Measurements from ENCODE around the gene KIF18B. TPM values are rescaled to one million over a fixed set of nuclear protein-coding genes. Genes with fewer than 3 reads are reported as not detected.

KIF18B gene
- total RNA-seq, 2 donors from 2014 or later = 5.7 to 45.5 TPM

DNA sequence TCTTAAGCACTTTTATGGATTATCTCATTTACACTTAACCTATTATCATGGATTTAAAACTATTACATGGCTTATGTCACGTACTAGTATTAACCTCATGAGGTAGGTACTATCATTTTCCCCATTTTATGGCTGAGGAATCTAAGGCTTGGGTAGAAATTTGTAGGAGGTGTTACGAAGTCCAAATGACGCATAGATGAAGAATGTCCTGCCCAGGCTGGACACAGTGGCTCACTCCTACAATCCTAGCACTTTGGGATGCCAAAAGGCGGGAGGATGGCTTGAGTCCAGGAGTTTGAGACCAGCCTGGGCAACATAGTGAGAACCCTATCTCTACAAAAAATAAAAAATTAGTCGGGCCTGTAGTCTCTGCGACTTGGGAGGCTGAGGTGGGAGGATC is 25.4 kb upstream of the KIF18B start:
- H3K27me3 ChIP-seq = peaks cover 35% of the 10 kb centered on the region
- H3K27ac ChIP-seq = no peak overlapping the region
- intact Hi-C loops (cut with DNase I) = no loop called here
- H3K36me3 ChIP-seq = no peaks in the 10 kb centered on the region
- H3K9ac ChIP-seq (ENCODE audit: low read depth in 2 of 2, low read length in 2 of 2) = no peak overlapping the region
- no peak for DNase-seq
- H3K4me3 ChIP-seq = no peak overlapping the region
- TF ChIP-seq, protein P1, sequence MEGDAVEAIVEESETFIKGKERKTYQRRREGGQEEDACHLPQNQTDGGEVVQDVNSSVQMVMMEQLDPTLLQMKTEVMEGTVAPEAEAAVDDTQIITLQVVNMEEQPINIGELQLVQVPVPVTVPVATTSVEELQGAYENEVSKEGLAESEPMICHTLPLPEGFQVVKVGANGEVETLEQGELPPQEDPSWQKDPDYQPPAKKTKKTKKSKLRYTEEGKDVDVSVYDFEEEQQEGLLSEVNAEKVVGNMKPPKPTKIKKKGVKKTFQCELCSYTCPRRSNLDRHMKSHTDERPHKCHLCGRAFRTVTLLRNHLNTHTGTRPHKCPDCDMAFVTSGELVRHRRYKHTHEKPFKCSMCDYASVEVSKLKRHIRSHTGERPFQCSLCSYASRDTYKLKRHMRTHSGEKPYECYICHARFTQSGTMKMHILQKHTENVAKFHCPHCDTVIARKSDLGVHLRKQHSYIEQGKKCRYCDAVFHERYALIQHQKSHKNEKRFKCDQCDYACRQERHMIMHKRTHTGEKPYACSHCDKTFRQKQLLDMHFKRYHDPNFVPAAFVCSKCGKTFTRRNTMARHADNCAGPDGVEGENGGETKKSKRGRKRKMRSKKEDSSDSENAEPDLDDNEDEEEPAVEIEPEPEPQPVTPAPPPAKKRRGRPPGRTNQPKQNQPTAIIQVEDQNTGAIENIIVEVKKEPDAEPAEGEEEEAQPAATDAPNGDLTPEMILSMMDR (IDR thresholded peaks at IDR 0.05) = no peak
- no peaks in the 10 kb centered on the region for H3K4me1 ChIP-seq
- H3K9me3 ChIP-seq = no peaks in the 10 kb centered on the region

DNA sequence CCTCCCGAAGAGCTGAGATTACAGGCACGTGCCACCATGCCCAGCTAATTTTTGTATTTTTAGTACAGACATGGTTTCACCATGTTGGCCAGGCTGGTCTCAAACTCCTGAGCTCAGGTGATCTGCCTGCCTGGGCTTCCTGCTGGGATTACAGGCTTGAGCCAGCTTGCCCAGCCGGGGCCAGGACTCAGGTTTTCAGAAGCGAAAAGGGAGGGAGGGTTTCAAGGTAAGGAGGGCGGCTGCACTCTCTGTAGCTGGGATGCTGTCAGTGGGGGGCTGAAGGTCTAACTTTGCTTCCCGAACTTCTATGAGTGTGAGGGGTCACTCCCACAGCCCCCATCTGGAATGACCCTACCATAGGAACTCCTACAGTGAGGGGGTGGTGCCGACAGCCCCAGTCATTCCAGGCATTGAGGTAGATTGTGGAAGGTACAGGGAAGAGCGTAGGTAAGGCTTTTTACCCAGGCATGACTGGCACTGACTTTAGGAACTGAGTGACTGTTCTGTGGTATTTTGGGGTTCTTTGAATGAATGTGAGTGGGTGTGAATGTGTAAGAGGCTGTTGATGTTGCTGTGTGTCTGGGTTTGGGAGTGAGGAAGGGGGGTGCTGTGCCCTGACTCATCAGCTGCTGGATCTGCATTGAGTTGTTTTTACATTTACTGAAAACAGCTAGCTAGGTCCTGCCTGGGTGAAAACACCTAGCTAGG is 24.4 kb upstream of the KIF18B start:
- H3K4me3 ChIP-seq = no peak overlapping the region
- H3K9me3 ChIP-seq = no peaks in the 10 kb centered on the region
- H3K27ac ChIP-seq = no peak overlapping the region
- no peaks in the 10 kb centered on the region for H3K4me1 ChIP-seq
- TF ChIP-seq, protein P1 (IDR thresholded peaks at IDR 0.05) = no peak
- peaks cover 44% of the 10 kb centered on the region for H3K27me3 ChIP-seq
- no peak for DNase-seq
- H3K36me3 ChIP-seq = no peaks in the 10 kb centered on the region
- intact Hi-C loops (cut with DNase I) = no loop called here
- no peak overlapping the region for H3K9ac ChIP-seq (ENCODE audit: low read depth in 2 of 2, low read length in 2 of 2)

DNA sequence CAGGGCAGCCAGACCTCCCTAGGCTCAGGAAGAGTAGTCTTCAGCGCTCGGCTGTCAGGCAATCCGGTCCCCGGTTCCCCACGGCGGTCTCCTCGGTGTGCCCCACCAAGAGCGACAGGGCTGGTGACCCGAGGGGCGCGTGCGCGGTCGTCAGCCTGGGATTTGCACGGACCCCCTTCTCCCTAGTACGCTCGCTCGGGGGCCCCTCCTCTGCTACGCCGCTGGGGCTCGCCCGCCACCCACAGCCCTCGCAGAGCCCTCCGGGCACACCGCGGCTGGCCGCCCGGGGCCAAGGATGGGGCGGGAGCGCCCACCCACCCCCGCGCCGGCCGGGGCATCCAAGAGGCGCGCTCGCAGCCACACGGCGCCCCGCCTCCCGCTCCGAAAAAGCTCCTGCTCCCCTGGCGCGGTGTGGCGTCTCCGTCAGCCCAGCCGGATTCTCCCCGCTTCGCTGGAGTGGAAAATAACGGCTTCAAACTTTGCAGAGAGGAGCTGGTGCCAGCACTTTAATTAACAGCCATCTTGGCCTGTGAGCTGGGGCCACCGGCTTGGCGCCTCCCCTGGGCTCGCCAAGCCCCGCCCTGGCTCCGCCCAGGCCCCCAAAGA is 22.7 kb upstream of the KIF18B start:
- no peak for DNase-seq
- intact Hi-C loops (cut with DNase I) = no loop called here
- TF ChIP-seq, protein P1 (IDR thresholded peaks at IDR 0.05) = no peak
- Histone ChIP-seq H3K4me1 (no peaks in the 10 kb centered on the region), H3K9me3 (no peaks in the 10 kb centered on the region), H3K27me3 (peaks cover 60% of the 10 kb centered on the region), H3K27ac (no peak overlapping the region), H3K9ac (ENCODE audit: low read depth in 2 of 2, low read length in 2 of 2) (peak overlapping the region; percentile 23 to 50), H3K36me3 (no peaks in the 10 kb centered on the region), H3K4me3 (peak overlapping the region; percentile 28)

DNA sequence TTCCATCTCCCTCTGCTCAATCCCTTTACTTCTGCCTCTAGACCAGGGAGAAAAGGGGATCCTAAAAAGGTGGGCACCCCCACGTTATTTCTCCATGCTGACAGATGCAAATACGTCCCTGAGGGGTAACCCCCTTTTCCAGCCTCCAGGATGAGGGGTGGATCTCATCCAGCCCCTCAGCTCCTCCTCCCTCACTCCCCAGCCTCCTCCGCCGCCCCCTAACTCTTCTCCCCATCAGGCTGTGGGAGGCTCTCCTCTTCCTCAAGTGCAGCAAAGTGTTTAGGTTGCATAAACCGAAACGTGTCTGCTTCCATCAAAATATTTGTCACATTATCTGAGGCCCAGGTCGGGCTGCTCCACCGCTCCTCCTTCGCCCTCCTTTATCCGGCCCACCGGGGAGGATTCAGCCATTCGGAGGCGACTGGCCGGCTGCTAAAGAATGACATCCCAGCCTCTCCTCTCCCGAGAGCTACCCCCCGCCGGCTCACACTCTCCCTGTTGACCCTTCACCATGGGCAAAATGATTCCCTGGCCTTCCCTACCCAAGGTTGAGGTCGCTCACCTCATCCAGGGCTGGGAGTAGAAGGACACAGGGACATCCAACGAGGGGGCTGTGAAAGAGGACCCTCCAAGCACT is 21.7 kb upstream of the KIF18B start:
- no peak for DNase-seq
- Histone ChIP-seq H3K4me1 (no peaks in the 10 kb centered on the region), H3K27me3 (peaks cover 60% of the 10 kb centered on the region), H3K9ac (ENCODE audit: low read depth in 2 of 2, low read length in 2 of 2) (peak overlapping the region in 1 of 2 donors; percentile 13), H3K9me3 (no peaks in the 10 kb centered on the region), H3K36me3 (no peaks in the 10 kb centered on the region), H3K4me3 (no peak overlapping the region), H3K27ac (no peak overlapping the region)
- TF ChIP-seq, protein P1 (IDR thresholded peaks at IDR 0.05) = no peak
- intact Hi-C loops (cut with DNase I) = no loop called here

DNA sequence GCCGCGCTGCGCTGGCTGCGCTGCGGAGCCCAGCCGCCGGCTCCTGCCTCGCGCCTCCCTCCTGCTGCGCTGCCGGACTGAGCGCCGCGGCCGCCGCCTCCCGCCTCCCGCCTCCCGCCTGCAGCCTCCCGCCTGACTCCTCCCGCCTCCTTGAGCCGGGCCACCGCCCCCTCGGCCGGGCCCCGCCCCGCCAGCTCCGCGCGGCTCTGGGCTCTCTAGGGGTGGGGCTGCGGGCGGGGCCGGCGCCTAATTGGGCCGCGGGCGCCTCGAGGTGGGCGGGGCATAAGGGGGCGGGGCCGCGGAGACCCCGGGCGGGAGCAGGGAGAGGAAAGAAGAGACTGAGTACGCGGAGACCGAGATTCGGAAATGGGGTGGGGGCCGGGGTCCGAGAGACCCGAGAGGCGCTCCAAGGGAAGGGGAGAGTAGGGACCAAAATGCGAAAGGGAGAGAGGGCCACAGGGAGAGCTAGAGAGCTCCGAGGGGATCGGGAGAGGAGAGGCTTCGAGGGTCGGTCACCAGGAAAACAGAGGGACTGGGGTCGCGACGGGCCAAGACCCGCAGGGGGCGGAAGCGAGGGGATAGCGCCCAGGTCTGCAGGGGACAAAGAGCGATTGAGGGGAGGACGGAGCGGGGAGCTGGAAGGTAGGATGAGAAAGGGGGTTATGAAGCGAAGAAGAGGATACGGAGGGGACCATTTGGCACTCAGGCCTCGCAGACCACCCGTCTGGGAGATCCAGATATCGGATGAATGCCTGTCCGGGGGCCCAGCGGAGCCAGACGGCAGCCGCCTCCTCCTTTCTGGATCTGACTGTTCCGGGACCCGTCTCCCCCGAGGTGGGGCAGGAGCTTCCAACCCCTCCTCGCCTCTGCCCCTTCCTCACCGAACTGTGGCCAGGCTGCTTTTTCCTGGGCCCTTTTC is 20.9 kb upstream of the KIF18B start, which contains the start of gene C1QL1:
Gene C1QL1 (minus strand): TSS at position 79 of the 919 bp plus-strand sequence. CDS start 255 bp downstream, outside the sequence.
- no peak within 1 kb of the TSS for H3K27ac ChIP-seq
- H3K4me3 ChIP-seq = peak within 1 kb of the TSS; percentile 39
- no peaks in the 10 kb centered on the region for H3K9me3 ChIP-seq
- no peaks in the 10 kb centered on the region for H3K4me1 ChIP-seq
- H3K9ac ChIP-seq (ENCODE audit: low read depth in 2 of 2, low read length in 2 of 2) = peak within 1 kb of the TSS in 1 of 2 donors; percentile 13
- peaks cover 60% of the 10 kb centered on the region for H3K27me3 ChIP-seq
- intact Hi-C loops (cut with DNase I) = no loop called here
- no peaks in the 10 kb centered on the region for H3K36me3 ChIP-seq
- TF ChIP-seq, protein P1 (IDR thresholded peaks at IDR 0.05) = no peak
- DNase-seq = peak; percentile 92

Measured in colonic mucosa (tissue), 4 donors.